Measurements from ENCODE around the gene PPIL1. TPM values are rescaled to one million over a fixed set of nuclear protein-coding genes. Genes with fewer than 3 reads are reported as not detected.
"Not testable (repeated sequence)": the region's sequence is repeated elsewhere in the genome, so short reads cannot be mapped to it uniquely, and the experiment has no call there.

The PPIL1 gene
- total RNA-seq, 1 donor from 2014 or later = 82.8 TPM

DNA sequence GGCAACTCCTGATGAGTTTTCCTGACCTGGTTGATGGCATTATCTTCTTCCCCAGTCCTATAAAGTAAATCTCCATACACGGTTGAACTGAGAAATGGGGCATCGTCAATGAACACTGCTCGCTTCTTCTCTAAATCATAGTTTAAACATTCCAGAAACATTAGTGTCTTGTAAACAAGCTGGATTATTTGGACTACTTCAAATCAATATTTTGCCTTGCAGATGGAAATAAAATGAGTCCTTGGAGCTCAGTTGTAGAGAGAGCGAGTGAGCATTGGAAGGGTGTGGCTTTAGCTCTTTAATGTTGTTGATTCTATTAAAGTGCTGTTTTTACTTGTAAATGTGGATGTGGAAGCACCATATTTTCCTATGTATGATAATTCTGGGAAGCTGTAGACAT is 29.5 kb upstream of the PPIL1 start:
- Mint-ChIP-seq H3K27me3 (ENCODE audit: low read depth) (no peaks in the 10 kb centered on the region), H3K36me3 (ENCODE audit: low read depth) (peaks cover 8% of the 10 kb centered on the region), H3K9me3 (no peaks in the 10 kb centered on the region), H3K4me1 (peaks cover 15% of the 10 kb centered on the region), H3K27ac (ENCODE audit: unreplicated experiment) (no peak overlapping the region), H3K4me3 (no peak overlapping the region)
- TF ChIP-seq, protein P1, sequence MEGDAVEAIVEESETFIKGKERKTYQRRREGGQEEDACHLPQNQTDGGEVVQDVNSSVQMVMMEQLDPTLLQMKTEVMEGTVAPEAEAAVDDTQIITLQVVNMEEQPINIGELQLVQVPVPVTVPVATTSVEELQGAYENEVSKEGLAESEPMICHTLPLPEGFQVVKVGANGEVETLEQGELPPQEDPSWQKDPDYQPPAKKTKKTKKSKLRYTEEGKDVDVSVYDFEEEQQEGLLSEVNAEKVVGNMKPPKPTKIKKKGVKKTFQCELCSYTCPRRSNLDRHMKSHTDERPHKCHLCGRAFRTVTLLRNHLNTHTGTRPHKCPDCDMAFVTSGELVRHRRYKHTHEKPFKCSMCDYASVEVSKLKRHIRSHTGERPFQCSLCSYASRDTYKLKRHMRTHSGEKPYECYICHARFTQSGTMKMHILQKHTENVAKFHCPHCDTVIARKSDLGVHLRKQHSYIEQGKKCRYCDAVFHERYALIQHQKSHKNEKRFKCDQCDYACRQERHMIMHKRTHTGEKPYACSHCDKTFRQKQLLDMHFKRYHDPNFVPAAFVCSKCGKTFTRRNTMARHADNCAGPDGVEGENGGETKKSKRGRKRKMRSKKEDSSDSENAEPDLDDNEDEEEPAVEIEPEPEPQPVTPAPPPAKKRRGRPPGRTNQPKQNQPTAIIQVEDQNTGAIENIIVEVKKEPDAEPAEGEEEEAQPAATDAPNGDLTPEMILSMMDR (conservative IDR thresholded peaks at IDR 0.05) = no peak
- no peak for DNase-seq (ENCODE audit: low read depth, low spot score)

- Mint-ChIP-seq H3K4me1 (no peaks in the 10 kb centered on the region), H3K27ac (ENCODE audit: unreplicated experiment) (no peak overlapping the region), H3K9me3 (no peaks in the 10 kb centered on the region), H3K27me3 (ENCODE audit: low read depth) (no peaks in the 10 kb centered on the region), H3K4me3 (no peak overlapping the region), H3K36me3 (ENCODE audit: low read depth) (peaks cover 3% of the 10 kb centered on the region)
- TF ChIP-seq, protein P1 (conservative IDR thresholded peaks at IDR 0.05) = no peak
- no peak for DNase-seq (ENCODE audit: low read depth, low spot score)
Measured at GRCh38 chr6:36897609-36898008, 23.0 kb upstream of the PPIL1 start.

GRCh38 chr6:36893976-36894932 is 19.7 kb upstream of the PPIL1 start:
- Mint-ChIP-seq H3K36me3 (ENCODE audit: low read depth) (no peaks in the 10 kb centered on the region), H3K27ac (ENCODE audit: unreplicated experiment) (peak overlapping the region; percentile 78), H3K4me3 (no peak overlapping the region), H3K9me3 (no peaks in the 10 kb centered on the region), H3K27me3 (ENCODE audit: low read depth) (no peaks in the 10 kb centered on the region), H3K4me1 (no peaks in the 10 kb centered on the region)
- TF ChIP-seq, protein P1 (conservative IDR thresholded peaks at IDR 0.05) = no peak
- DNase-seq (ENCODE audit: low read depth, low spot score) = no peak

DNA sequence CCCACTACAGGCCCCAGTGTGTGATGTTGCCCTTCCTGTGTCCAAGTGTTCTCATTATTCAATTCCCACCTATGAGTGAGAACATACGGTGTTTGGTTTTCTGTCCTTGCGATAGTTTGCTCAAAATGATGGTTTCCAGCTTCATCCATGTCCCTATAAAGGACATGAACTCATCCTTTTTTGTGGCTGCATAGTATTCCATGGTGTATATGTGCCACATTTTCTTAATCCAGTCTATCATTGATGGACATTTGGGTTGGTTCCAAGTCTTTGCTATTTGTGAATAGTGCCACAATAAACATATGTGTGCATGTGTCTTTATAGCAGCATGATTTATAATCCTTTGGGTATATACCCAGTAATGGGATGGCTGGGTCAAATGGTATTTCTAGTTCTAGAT is 16.6 kb upstream of the PPIL1 start:
- H3K9me3 Mint-ChIP-seq; H3K27ac Mint-ChIP-seq (ENCODE audit: unreplicated experiment); H3K4me3 Mint-ChIP-seq; H3K27me3 Mint-ChIP-seq (ENCODE audit: low read depth); H3K36me3 Mint-ChIP-seq (ENCODE audit: low read depth); DNase-seq (ENCODE audit: low read depth, low spot score): not testable (repeated sequence)
- H3K4me1 Mint-ChIP-seq = peaks cover 14% of the 10 kb centered on the region

DNA sequence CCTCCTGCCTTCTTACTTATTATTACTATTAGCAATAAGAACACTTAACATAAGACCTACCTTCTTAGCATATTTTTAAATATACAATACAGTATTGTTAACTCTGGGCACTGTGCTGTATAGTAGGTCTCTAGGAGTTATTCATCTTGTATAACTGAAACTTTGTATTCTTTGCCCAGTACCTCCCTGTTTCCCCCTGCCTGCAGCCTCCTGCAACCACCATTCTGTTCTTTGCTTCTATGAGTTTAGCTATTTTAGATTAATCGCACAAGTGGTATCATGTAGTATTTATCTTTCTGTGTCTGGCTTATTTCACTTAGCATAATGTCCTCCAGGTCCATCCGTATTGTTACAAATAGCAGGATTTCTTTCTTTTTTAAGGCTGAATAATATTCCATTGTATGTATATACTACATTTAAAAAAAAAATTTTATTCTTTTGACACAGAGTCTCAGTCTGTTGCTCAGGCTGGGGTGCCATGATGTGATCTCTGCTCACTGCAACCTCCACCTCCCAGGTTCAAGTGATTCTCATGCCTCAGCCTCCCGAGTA is 15.6 kb upstream of the PPIL1 start:
- peaks cover 22% of the 10 kb centered on the region for H3K4me1 Mint-ChIP-seq
- H3K4me3 Mint-ChIP-seq = peak overlapping the region; percentile 62
- H3K27ac Mint-ChIP-seq (ENCODE audit: unreplicated experiment) = no peak overlapping the region
- no peaks in the 10 kb centered on the region for H3K9me3 Mint-ChIP-seq
- TF ChIP-seq, protein P1 (conservative IDR thresholded peaks at IDR 0.05) = no peak
- H3K27me3 Mint-ChIP-seq (ENCODE audit: low read depth) = no peaks in the 10 kb centered on the region
- H3K36me3 Mint-ChIP-seq (ENCODE audit: low read depth) = no peaks in the 10 kb centered on the region
- DNase-seq (ENCODE audit: low read depth, low spot score) = no peak
